Effector memory CD4-positive, alpha-beta T cell (primary cell): ENCODE data around the gene RNASE7.

Experiments
- DNase-seq, 3 donors: peaks; one replicate each; pipeline ENCODE4 v3.0.0-alpha.2; 2020
- H3K27ac ChIP-seq: 2 replicates; pipeline ENCODE4 v1.7.0; 2013; ENCODE audit warnings: mild to moderate bottlenecking, low read length, moderate library complexity; ENCODE audit not compliant: insufficient read depth, poor library complexity, severe bottlenecking
- H3K27me3 ChIP-seq: replicated peaks from 2 replicates; pipeline ENCODE4 v1.7.0; 2013; ENCODE audit warnings: mild to moderate bottlenecking, low read length; ENCODE audit not compliant: insufficient read depth, control insufficient read depth, poor library complexity, severe bottlenecking
- H3K36me3 ChIP-seq: 2 replicates; pipeline ENCODE4 v1.7.0; 2013; ENCODE audit warnings: mild to moderate bottlenecking, low read length, moderate library complexity; ENCODE audit not compliant: control insufficient read depth, insufficient read depth
- H3K4me1 ChIP-seq: 2 replicates; pipeline ENCODE4 v1.7.0; 2013; ENCODE audit warnings: low read length, mild to moderate bottlenecking; ENCODE audit not compliant: control insufficient read depth, insufficient read depth, poor library complexity, severe bottlenecking
- H3K4me3 ChIP-seq: 2 replicates; pipeline ENCODE4 v1.7.0; 2013; ENCODE audit warnings: low read length, low read depth, mild to moderate bottlenecking; ENCODE audit not compliant: insufficient read depth, poor library complexity, severe bottlenecking
- H3K9me3 ChIP-seq: 2 replicates; pipeline ENCODE4 v1.7.0; 2013; ENCODE audit warnings: mild to moderate bottlenecking, low read length, moderate library complexity; ENCODE audit not compliant: control insufficient read depth

RNASE7 gene

GRCh38 chr14:21023174-21023573 is 19.0 kb upstream of the RNASE7 start:
- H3K36me3 ChIP-seq: peaks cover 6% of the 10 kb centered on the region
- H3K9me3 ChIP-seq: no peaks in the 10 kb centered on the region
- H3K4me1 ChIP-seq: peaks cover 18% of the 10 kb centered on the region
- H3K4me3 ChIP-seq: no peak overlapping the region
- no peaks in the 10 kb centered on the region for H3K27me3 ChIP-seq
- no peak overlapping the region for H3K27ac ChIP-seq
- no peak for DNase-seq

GRCh38 chr14:21023817-21024584 is 18.2 kb upstream of the RNASE7 start:
- Histone ChIP-seq H3K4me1 (peaks cover 18% of the 10 kb centered on the region), H3K4me3 (peak overlapping the region; percentile 82)

GRCh38 chr14:21024585-21025370 is 17.4 kb upstream of the RNASE7 start, which contains the start of gene NDRG2:
TSS of gene NDRG2 (minus strand) at chr14:21025061. CDS start at chr14:21023315, 1,746 bp downstream.
- peak; percentile 70 to 76 (median 72) for DNase-seq

More at GRCh38 chr14:21023817-21024584, 18.2 kb upstream of the RNASE7 start:
- no peak for DNase-seq
- Histone ChIP-seq H3K9me3 (no peaks in the 10 kb centered on the region), H3K36me3 (peaks cover 3% of the 10 kb centered on the region), H3K27ac (peak overlapping the region; percentile 50), H3K27me3 (no peaks in the 10 kb centered on the region)

GRCh38 chr14:21025371-21026273 is 16.5 kb upstream of the RNASE7 start:
- H3K4me1 ChIP-seq: peaks cover 18% of the 10 kb centered on the region
- no peaks in the 10 kb centered on the region for H3K27me3 ChIP-seq
- DNase-seq: peak in 1 of 3 donors; percentile 12
- H3K4me3 ChIP-seq: peak overlapping the region; percentile 82
- H3K9me3 ChIP-seq: no peaks in the 10 kb centered on the region
- H3K36me3 ChIP-seq: no peaks in the 10 kb centered on the region
- no peak overlapping the region for H3K27ac ChIP-seq

More at GRCh38 chr14:21024585-21025370, 17.4 kb upstream of the RNASE7 start, which contains the start of gene NDRG2:
- Histone ChIP-seq H3K27ac (peak within 1 kb of the TSS; percentile 50), H3K27me3 (no peaks in the 10 kb centered on the region), H3K36me3 (no peaks in the 10 kb centered on the region), H3K4me3 (peak within 1 kb of the TSS; percentile 82), H3K9me3 (no peaks in the 10 kb centered on the region), H3K4me1 (peaks cover 18% of the 10 kb centered on the region)

GRCh38 chr14:21026274-21026987 is 15.7 kb upstream of the RNASE7 start:
- Histone ChIP-seq H3K27me3 (no peaks in the 10 kb centered on the region), H3K9me3 (no peaks in the 10 kb centered on the region), H3K4me1 (peaks cover 18% of the 10 kb centered on the region), H3K36me3 (no peaks in the 10 kb centered on the region), H3K27ac (no peak overlapping the region), H3K4me3 (no peak overlapping the region)
- DNase-seq: no peak

- Histone ChIP-seq H3K27ac (no peak overlapping the region), H3K27me3 (no peaks in the 10 kb centered on the region), H3K4me1 (peaks cover 18% of the 10 kb centered on the region), H3K9me3 (no peaks in the 10 kb centered on the region), H3K36me3 (no peaks in the 10 kb centered on the region), H3K4me3 (no peak overlapping the region)
- DNase-seq: no peak
These were observed 15.2 kb upstream of the RNASE7 start for GRCh38 chr14:21026988-21027315.

GRCh38 chr14:21029917-21030316 is 12.2 kb upstream of the RNASE7 start, which contains the start of gene TPPP2:
TSS of gene TPPP2 (plus strand) at chr14:21030217. CDS start at chr14:21030582, 365 bp downstream.
- no peak within 1 kb of the TSS for H3K4me3 ChIP-seq
- no peaks in the 10 kb centered on the region for H3K27me3 ChIP-seq
- no peak within 1 kb of the TSS for H3K27ac ChIP-seq
- peaks cover 4% of the 10 kb centered on the region for H3K4me1 ChIP-seq
- H3K9me3 ChIP-seq: no peaks in the 10 kb centered on the region
- H3K36me3 ChIP-seq: no peaks in the 10 kb centered on the region
- no peak for DNase-seq

- no peaks in the 10 kb centered on the region for H3K27me3 ChIP-seq
- peaks cover under 1% of the 10 kb centered on the region for H3K4me1 ChIP-seq
- H3K27ac ChIP-seq: no peak overlapping the region
- no peaks in the 10 kb centered on the region for H3K9me3 ChIP-seq
- H3K4me3 ChIP-seq: no peak overlapping the region
- no peak for DNase-seq
- H3K36me3 ChIP-seq: no peaks in the 10 kb centered on the region
These were observed 11.6 kb upstream of the RNASE7 start for GRCh38 chr14:21030531-21030930.
